HG02642 (cell line): ENCODE measurements around the gene EIF4G1.
"Not testable (repeated sequence)": the region's sequence is repeated elsewhere in the genome, so short reads cannot be mapped to it uniquely, and the experiment has no call there.

Source experiments
- ATAC-seq: cut with Tn5 transposase; IDR thresholded peaks from one replicate; pipeline ENCODE4 v1.9.1; 2021; ENCODE audit warnings: mild to moderate bottlenecking; ENCODE audit not compliant: unreplicated experiment, poor library complexity

Gene EIF4G1

DNA sequence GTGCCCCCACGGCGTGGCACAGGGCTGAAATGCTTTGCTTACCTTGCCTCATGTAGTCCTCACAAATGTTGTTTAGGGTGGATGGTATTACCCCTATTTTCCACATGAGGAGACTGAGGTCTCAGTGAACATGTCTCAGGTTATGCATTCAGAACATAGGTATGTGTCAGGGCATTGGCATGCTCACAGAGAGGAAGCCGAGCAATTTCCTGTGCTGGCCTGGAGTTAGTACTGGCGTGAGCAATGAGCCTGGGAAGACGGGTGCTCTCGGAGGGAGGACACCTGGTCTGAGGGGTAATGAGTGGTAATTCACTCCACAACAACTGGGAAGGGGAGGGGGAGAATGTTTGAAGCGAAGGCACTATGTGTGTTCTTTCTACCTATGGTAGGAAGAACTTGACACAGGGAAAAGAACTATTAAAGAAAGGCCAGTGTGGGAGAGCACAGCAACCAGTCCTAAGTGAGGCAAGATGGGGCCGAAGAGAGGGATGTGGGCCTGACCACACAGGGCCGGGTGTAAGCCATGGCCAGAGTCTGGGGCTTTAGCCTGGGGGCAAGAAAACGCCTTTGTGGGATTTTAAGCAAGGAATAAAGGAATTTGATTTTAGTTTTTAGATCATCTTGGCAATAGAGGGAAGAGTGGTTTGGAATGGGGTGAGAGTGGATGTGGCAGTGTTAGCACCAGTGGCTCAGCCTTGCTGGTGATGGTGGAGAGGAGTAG lies 18.1 kb downstream of the EIF4G1 start:
- ATAC-seq, result no peak

DNA sequence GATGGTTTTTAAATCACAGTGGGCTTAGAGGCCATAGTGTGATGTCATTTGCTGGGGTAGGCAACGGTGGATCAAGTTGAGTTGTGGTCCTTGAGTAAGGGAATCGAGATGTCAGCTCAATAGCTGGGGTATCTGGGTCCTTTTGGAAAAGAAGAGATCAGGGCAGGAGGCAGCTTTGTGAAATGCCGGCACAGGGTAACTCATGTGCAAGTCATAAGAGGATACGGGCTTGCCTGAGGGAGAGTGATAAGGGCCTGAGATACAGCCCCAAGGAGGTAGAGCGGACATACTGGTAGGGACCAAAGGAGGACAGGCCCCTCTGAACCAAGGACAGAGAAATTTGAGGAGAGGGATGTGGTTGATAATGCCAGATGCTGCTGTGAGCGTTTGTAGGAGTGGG lies 18.8 kb downstream of the EIF4G1 start:
- no peak for ATAC-seq

DNA sequence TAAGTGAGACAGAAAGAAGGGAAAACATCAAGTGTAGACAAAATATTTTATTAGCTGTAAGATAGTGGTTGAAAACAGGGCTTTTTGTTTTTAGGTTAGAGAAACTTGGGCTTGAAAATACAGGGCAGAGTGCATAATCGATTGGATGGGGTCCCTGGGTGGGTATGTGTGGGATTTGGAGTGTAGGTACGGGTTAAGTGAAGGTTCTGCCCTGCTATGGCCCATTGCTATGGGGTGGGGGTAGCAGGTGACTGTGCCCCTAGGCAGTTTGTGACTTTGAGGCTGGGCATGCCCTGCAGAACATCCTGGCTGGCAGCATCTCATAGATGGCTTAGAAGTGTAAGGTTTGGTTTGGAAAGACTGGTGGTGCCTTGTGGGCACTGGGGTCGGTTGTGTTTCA lies 19.3 kb downstream of the EIF4G1 start:
- no peak for ATAC-seq

DNA sequence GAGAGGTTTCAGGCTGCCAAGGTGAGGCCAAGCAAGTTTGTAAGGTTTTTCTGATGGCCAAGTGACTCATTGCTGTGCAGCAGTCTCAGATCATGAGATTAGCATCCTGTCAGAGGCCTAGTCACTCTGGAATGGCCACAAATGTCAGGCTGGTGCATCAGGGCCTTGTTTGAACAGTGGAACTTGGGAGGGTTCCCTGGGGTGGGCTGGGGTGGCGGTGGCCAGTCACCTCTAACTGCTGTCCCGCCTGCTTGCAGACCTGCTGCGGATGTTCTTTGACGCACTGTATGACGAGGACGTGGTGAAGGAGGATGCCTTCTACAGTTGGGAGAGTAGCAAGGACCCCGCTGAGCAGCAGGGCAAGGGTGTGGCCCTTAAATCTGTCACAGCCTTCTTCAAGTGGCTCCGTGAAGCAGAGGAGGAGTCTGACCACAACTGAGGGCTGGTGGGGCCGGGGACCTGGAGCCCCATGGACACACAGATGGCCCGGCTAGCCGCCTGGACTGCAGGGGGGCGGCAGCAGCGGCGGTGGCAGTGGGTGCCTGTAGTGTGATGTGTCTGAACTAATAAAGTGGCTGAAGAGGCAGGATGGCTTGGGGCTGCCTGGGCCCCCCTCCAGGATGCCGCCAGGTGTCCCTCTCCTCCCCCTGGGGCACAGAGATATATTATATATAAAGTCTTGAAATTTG lies 20.2 kb downstream of the EIF4G1 start:
- ATAC-seq, result no peak

DNA sequence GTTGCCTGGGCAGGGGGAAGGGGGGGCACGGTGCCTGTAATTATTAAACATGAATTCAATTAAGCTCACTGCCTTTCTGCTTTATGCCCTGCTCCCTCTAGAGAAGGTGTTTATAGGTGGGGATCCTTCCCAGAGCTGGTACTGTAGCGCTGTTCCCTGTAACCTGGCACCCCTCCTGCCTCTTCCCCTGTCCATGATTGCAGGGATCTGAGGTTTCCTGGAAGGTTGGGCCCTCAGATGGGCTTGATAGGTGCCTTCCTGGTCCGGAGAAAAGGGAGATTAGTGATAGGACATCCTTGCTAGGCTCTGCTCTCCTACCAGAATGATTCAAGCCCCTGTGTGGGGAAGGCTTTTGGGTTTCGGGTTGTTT lies 20.9 kb downstream of the EIF4G1 start:
- ATAC-seq, result peak; percentile 3

DNA sequence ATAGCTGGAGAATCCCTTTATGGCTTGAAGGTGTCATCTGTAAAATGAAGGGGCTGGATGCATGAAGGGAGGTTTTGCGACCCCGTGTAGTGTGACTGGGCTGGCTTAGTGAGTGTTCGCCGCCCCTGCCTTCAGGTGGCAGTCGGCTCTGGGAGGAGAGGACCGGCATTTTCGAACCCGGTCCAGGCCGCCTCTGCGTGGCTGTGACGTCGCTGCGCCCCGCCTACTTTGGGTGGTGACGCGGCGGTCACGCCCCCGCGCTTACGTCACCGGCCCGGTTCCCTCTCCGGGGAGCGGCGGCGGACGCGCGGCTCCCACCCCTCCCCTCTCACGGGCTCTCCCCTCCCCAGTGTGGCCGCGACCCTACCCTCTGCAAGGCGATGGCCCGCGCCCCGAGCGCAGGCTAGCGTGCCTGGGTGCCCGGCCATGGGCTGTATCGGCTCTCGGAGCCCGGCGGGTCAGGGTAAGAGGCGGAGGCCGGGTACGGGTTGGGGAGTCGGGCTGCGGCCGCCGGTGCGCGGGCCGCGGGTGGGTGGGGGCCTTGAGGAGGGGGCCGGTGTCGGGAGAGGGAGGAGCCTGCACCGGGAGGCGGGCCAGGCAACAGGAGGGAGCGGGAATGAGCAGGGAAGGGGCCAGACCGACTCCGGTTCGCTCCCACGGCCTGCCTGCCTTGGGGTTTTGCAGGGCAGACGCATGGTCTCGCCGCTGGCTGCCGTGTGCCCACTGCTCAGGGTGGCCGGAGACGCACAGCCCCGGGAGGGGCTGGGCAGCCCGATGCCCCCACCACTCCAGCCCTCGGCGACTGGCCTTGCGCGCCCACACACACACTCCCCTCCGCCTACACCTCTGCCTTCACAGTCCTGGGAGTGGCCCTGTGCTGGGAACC lies 21.5 kb downstream of the EIF4G1 start:
- peak; percentile 73 for ATAC-seq

DNA sequence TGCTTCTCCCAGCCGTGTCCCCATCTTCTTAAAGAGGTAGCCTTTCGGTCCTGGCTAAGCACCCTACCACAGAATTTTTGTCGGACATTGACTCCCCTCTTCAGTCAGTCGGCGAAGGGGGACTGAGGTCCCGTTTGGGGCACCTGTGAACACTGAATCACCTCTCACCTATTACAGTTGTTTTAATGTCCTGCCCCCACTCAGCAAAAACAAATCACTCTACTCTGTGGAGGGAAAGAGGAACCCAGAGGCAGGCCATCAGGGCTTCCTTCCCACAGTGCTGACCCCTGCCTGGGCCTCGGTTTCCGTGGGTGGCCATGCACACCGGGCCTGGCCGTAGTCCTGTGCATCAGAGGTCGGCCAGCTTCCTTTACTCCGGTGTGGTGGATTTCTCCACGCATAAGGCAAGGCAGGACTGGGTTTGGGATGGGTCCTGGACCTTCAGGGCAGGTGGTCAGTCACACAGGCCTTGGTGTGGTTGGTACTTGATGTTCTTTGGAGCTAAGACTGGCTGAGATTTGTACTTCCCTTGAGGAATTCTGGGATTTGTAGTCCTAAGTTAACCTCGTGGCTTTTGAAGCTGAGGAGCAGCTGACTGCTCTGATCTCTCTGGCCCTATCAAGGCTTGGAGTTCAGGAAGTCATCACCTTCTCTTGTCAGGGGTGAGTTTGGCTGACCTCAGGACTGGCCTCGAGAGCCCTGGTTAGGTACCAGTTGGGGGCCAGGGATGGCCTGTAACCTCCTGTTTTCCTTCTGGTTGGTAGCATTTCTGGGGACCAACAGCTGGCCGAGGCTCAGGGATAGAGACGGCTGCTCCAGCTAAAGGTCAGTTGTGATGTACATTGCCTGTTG lies 22.4 kb downstream of the EIF4G1 start:
- no peak for ATAC-seq

DNA sequence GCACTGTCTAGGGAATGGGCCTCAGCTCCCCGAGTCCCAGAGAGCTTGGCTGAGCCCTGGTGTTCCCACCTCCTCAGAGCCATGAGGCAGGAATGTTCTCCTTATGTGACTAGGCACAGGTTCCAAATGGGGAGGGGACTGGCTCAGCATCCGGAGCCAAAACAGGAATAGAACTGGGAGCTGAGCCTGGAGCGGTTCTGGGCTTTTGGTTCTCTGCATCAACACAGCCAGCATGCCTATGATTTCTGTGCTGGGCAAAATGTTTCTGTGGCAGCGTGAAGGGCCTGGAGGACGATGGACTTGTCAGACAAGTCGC lies 23.0 kb downstream of the EIF4G1 start, which contains the start of gene FAM131A:
Gene FAM131A (plus strand): TSS at position 202 of the 316 bp plus-strand sequence. CDS start 31 bp downstream, at position 233.
- ATAC-seq, result no peak

DNA sequence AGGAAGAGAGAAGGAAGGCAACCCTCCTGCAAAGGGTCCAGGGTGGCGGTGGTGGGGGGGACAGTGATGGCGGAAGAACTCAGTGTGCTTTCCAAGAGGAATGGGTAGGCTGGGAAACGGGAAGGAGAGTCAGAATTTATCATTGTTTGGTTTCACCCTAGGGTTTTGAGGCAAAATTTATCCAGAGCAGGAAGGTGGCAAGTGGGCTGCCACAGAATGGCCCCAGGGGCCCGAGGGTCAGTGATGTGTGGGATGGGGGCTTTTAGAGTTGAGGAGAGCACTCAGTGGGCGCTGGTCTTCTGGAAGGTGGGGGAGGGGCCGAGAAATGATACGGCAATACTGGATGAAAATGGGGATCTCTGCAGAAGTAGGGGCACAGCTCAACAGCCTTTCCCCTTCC lies 23.6 kb downstream of the EIF4G1 start:
- no peak for ATAC-seq

DNA sequence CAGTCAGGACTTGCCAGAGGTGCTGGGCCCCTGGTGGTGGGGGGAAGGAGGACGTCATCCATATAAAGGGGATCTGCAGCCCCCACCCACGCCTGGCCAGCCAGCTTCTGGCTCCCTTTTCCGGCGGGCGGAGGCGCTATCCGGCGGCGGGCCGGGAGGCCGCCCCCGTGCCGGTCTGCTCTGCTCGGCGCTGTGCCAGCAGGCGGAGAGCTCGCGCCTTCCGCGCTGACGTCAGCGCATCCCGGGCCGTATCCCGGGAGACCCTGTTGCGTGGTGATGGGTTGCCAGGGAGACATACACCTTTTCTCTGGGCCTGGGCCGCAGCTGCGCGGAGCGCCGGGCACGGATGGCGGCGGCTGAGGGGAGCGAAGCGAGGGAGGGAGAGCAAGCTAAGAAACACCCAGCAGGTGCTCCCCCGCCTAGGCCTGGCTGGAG lies 24.1 kb downstream of the EIF4G1 start:
- no peak for ATAC-seq

DNA sequence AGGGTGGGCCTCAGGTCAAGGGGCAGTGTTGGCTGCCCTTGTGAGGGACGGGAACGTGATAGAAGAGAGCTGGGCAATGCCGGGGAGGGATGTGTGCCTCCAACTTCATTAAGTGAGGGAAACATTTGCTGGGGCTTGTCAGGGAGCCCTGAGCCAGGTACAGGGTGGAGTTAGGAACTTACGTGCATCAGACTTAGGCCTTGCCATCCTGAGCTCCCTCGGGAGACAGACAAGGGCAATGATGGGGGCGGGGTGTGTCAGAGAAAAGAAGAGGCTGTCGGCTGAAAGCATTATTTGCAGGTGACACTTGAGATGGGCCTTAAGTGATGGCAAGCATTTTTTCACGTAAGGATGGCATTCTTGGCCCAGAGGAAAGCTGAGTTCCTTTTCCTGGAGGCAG lies 24.6 kb downstream of the EIF4G1 start:
- ATAC-seq, result no peak

DNA sequence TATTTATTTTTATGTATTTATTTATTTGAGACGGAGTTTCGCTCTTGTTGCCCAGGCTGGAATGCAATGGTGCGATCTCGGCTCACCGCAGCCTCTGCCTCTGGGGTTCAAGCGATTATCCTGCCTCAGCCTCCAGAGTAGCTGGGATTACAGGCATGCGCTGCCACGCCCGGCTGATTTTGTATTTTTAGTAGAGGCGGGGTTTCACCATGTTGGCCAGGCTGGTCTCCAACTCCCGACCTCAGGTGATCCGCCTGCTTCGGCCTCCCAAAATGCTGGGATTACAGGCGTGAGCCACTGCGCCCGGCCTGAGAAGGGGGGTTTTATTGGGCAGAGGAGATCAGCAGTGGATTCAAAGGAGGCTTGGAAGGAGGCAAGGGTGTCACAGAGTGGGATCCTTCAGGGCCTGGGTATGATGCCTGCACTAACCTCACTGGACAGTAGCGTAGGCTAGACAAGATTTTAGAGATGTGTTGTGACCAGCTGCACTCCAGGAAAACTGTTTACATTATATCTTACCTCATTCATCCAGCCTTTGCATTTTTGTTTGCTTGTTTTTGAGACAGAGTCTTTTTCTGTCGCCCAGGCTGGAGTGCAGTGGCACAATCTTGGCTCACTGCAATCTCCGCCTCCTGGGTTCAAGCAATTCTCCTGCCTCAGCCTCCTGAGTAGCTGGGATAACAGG lies 25.2 kb downstream of the EIF4G1 start:
- ATAC-seq, result not testable (repeated sequence)

DNA sequence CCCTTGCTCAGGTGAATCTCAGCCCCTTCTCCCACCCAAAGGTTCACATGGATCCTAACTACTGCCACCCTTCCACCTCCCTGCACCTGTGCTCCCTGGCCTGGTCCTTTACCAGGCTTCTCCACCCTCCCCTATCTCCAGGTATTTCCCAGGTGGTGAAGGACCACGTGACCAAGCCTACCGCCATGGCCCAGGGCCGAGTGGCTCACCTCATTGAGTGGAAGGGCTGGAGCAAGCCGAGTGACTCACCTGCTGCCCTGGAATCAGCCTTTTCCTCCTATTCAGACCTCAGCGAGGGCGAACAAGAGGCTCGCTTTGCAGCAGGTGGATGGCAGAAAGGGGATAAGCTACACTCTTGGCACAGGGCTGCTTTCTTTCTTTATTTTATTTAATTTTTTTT lies 27.5 kb downstream of the EIF4G1 start:
- no peak for ATAC-seq

DNA sequence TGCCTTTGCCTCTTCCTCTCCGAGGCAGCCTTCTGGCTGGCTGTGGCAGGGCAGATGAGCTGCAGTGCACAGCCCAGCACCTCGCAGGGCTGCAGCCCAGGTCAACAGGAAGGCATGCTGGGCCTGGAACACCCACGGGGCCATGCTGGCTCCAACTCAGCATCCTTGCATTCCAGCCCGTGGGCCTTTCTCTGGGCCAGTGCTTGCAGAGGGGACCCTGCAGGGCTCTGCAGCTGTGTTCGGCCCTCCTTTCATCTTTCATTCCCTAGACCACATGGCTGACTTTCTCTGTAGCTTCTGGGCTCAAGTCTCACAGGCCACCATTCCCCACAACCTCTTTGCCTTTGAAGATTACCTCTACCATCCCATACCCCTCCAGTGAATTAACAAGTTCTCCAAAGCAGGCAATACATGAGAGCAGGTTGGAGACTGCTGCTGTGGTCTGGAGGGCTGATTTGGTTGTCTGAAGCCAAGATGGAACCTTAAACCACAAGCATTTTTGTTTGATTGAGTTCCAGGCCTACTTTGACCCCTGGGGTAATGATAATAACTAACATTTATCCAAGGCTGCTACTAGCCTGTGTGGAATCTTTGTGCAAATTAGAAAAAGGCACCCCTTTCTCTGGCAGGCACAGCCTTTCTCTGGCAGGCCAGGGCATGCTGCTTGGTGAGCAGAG lies 28.9 kb downstream of the EIF4G1 start:
- ATAC-seq, result no peak

DNA sequence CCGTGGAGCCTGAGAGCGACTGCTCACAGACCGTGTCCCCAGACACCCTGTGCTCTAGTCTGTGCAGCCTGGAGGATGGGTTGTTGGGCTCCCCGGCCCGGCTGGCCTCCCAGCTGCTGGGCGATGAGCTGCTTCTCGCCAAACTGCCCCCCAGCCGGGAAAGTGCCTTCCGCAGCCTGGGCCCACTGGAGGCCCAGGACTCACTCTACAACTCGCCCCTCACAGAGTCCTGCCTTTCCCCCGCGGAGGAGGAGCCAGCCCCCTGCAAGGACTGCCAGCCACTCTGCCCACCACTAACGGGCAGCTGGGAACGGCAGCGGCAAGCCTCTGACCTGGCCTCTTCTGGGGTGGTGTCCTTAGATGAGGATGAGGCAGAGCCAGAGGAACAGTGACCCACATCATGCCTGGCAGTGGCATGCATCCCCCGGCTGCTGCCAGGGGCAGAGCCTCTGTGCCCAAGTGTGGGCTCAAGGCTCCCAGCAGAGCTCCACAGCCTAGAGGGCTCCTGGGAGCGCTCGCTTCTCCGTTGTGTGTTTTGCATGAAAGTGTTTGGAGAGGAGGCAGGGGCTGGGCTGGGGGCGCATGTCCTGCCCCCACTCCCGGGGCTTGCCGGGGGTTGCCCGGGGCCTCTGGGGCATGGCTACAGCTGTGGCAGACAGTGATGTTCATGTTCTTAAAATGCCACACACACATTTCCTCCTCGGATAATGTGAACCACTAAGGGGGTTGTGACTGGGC lies 30.3 kb downstream of the EIF4G1 start:
- ATAC-seq, result no peak

DNA sequence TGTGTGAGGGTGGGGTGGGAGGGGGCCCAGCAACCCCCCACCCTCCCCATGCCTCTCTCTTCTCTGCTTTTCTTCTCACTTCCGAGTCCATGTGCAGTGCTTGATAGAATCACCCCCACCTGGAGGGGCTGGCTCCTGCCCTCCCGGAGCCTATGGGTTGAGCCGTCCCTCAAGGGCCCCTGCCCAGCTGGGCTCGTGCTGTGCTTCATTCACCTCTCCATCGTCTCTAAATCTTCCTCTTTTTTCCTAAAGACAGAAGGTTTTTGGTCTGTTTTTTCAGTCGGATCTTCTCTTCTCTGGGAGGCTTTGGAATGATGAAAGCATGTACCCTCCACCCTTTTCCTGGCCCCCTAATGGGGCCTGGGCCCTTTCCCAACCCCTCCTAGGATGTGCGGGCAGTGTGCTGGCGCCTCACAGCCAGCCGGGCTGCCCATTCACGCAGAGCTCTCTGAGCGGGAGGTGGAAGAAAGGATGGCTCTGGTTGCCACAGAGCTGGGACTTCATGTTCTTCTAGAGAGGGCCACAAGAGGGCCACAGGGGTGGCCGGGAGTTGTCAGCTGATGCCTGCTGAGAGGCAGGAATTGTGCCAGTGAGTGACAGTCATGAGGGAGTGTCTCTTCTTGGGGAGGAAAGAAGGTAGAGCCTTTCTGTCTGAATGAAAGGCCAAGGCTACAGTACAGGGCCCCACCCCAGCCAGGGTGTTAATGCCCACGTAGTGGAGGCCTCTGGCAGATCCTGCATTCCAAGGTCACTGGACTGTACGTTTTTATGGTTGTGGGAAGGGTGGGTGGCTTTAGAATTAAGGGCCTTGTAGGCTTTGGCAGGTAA lies 31.1 kb downstream of the EIF4G1 start:
- ATAC-seq, result peak; percentile 47

DNA sequence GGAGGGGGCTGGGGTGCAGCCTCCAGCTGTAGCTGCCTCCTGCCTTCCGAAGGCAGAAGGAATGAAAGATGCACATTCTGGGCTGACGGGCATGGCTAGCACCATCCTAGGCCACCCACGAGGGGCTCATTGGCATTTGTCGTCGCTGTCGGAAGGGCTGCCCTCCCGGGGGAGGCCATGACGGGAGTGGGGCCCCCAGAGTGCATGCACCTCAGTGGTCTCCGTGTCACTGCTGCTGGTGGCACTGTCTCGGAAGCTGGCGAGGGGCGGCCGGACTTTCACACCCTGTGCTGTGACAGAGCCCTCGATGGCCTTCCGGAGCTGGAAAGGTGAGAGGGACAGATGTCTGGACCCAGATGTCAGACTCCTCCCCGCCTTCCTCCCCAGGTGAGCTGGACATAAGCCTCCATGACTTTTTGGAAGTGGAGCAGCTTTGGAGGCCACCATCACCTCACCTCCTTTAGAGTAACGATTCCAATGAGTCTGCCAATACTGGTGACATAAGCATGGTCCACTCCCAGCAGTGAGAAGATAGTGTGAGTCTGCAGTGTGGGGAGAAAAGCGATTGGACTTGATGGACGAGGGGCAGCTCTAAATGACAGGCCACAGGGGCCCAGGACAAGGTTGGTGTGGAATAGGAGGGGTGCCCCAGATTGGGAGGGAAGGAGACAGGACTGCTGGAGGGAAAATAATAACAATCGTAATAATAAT lies 32.2 kb downstream of the EIF4G1 start:
- ATAC-seq, result no peak
